ENCODE data around the gene C20orf173. TPM values are rescaled to one million over a fixed set of nuclear protein-coding genes. Genes with fewer than 3 reads are reported as not detected.

The C20orf173 gene
- total RNA-seq, 1 donor from 2014 or later = not detected

DNA sequence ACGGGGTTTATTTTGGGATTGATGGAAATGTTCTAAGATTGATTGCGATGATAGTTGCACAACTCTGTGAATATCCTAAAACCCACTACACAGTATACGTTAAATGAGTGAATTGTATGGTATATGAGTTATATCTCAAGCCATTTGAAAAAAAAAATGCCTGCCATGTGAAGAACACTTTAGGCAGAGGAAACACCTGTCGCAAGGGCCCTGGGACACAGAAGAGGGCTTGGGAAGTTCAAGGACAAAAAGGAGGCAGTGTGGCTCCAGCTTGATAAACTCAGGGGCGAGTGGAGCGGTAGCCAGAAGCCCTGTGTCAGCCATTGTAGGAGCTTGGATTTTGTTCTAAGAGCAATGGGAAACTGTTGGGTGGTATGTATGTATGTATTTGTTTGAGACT is 37.1 kb downstream of the C20orf173 start:
- no peak overlapping the region for H3K27ac Mint-ChIP-seq (ENCODE audit: unreplicated experiment)
- DNase-seq (ENCODE audit: low spot score) = no peak

DNA sequence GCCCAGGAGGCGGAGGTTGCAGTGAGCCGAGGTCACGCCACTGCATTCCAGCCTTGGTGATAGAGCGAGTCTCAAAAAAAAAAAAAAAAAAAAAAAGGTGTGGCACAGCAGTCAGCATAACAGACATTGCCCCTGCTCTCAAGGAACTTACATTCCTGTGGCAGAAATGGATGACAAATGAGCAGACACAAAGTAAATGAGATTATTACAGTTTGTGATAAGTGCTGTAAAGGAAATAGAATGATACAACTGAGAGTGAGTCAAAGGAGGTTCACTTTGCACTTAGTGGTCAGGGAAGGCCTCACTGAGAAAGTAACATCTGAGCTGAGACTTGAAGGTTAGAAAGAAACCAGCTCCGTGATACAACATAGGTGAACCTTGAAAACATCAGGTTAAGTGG is 37.6 kb downstream of the C20orf173 start:
- Mint-ChIP-seq H3K27me3 (ENCODE audit: low read depth) (no peaks in the 10 kb centered on the region), H3K36me3 (ENCODE audit: low read depth) (peaks cover 43% of the 10 kb centered on the region), H3K9me3 (ENCODE audit: low read depth) (no peaks in the 10 kb centered on the region), H3K4me3 (ENCODE audit: unreplicated experiment) (no peak overlapping the region), H3K4me1 (ENCODE audit: low read depth) (no peaks in the 10 kb centered on the region), H3K27ac (ENCODE audit: unreplicated experiment) (no peak overlapping the region)
- TF ChIP-seq, protein P1, sequence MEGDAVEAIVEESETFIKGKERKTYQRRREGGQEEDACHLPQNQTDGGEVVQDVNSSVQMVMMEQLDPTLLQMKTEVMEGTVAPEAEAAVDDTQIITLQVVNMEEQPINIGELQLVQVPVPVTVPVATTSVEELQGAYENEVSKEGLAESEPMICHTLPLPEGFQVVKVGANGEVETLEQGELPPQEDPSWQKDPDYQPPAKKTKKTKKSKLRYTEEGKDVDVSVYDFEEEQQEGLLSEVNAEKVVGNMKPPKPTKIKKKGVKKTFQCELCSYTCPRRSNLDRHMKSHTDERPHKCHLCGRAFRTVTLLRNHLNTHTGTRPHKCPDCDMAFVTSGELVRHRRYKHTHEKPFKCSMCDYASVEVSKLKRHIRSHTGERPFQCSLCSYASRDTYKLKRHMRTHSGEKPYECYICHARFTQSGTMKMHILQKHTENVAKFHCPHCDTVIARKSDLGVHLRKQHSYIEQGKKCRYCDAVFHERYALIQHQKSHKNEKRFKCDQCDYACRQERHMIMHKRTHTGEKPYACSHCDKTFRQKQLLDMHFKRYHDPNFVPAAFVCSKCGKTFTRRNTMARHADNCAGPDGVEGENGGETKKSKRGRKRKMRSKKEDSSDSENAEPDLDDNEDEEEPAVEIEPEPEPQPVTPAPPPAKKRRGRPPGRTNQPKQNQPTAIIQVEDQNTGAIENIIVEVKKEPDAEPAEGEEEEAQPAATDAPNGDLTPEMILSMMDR (IDR thresholded peaks at IDR 0.05) = no peak
- DNase-seq (ENCODE audit: low spot score) = no peak

More for the DNA sequence above, 37.1 kb downstream of the C20orf173 start:
- no peak overlapping the region for H3K4me3 Mint-ChIP-seq (ENCODE audit: unreplicated experiment)
- no peaks in the 10 kb centered on the region for H3K4me1 Mint-ChIP-seq (ENCODE audit: low read depth)
- H3K36me3 Mint-ChIP-seq (ENCODE audit: low read depth) = peaks cover 42% of the 10 kb centered on the region
- H3K9me3 Mint-ChIP-seq (ENCODE audit: low read depth) = no peaks in the 10 kb centered on the region
- H3K27me3 Mint-ChIP-seq (ENCODE audit: low read depth) = no peaks in the 10 kb centered on the region
- TF ChIP-seq, protein P1 (IDR thresholded peaks at IDR 0.05) = no peak

DNA sequence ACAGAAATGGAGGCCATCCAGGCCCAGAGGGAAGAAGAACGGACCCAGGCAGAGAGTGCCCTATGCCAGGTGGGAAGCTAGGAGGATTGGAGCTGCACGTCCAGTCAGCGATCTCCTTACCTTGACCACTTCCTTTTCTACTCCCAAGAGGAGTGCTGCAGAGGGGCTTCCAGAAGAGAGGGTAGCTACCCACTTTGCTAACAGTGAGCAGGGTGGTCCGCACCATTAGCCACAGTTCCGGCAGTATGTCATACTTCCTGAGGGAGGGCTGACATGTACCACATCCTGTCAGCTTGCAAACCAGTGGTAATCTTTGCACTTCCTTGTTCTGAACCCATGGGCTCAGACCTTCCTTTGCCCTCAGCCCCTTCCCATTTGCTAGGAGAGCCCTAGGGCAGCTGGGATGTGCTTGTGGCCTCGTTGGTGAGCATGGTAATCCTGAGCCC is 38.7 kb downstream of the C20orf173 start:
- peaks cover 38% of the 10 kb centered on the region for H3K36me3 Mint-ChIP-seq (ENCODE audit: low read depth)
- no peaks in the 10 kb centered on the region for H3K4me1 Mint-ChIP-seq (ENCODE audit: low read depth)
- no peaks in the 10 kb centered on the region for H3K9me3 Mint-ChIP-seq (ENCODE audit: low read depth)

DNA sequence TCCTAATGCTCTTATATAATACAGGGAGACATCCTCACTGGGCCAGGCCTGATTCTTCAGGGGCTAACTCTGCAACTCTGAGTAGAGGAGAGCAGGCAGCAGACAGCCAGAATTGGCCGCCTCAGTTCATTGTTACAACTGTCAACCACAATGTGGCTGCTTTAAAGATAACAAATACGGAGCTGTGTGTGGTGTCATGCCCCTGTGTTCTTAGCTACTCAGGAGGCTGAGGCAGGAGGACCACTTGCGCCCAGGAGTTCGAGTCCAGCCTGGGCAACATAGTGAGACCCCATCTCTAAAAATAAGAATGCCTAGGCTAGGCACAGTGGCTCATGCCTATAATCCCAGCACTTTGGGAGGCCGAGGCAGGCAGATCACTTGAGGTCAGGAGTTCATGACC is 39.7 kb downstream of the C20orf173 start:
- Mint-ChIP-seq H3K36me3 (ENCODE audit: low read depth) (peaks cover 29% of the 10 kb centered on the region), H3K4me3 (ENCODE audit: unreplicated experiment) (no peak overlapping the region)

More for the DNA sequence above, 38.7 kb downstream of the C20orf173 start:
- Mint-ChIP-seq H3K4me3 (ENCODE audit: unreplicated experiment) (no peak overlapping the region), H3K27ac (ENCODE audit: unreplicated experiment) (no peak overlapping the region), H3K27me3 (ENCODE audit: low read depth) (no peaks in the 10 kb centered on the region)
- DNase-seq (ENCODE audit: low spot score) = no peak
- TF ChIP-seq, protein P1 (IDR thresholded peaks at IDR 0.05) = no peak

DNA sequence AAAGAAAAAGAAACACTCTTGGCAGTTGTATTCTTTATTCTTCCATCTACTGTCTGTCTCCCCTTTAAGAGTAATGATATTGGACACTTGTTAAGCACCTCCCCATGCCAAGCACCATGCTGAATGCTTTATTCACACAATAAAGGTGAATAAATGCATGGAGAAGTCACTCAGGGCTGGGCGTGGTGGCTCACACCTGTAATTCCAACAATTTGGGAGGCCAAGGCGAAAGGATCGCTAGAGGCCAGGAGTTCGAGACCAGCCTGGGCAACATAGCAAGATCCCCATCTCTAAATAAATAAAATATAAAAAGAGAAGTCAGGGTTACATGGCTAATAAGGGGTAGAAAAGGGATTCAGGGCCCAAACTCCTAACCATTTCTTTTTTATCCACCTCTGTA is 42.0 kb downstream of the C20orf173 start:
- no peak for DNase-seq (ENCODE audit: low spot score)
- TF ChIP-seq, protein P1 (IDR thresholded peaks at IDR 0.05) = no peak
- peaks cover 6% of the 10 kb centered on the region for H3K9me3 Mint-ChIP-seq (ENCODE audit: low read depth)
- H3K27me3 Mint-ChIP-seq (ENCODE audit: low read depth) = no peaks in the 10 kb centered on the region
- H3K4me3 Mint-ChIP-seq (ENCODE audit: unreplicated experiment) = no peak overlapping the region
- peaks cover 27% of the 10 kb centered on the region for H3K36me3 Mint-ChIP-seq (ENCODE audit: low read depth)
- no peak overlapping the region for H3K27ac Mint-ChIP-seq (ENCODE audit: unreplicated experiment)
- no peaks in the 10 kb centered on the region for H3K4me1 Mint-ChIP-seq (ENCODE audit: low read depth)

More for the DNA sequence above, 39.7 kb downstream of the C20orf173 start:
- TF ChIP-seq, protein P1 (IDR thresholded peaks at IDR 0.05) = no peak
- H3K27me3 Mint-ChIP-seq (ENCODE audit: low read depth) = no peaks in the 10 kb centered on the region
- no peak overlapping the region for H3K27ac Mint-ChIP-seq (ENCODE audit: unreplicated experiment)
- DNase-seq (ENCODE audit: low spot score) = no peak
- H3K4me1 Mint-ChIP-seq (ENCODE audit: low read depth) = no peaks in the 10 kb centered on the region
- H3K9me3 Mint-ChIP-seq (ENCODE audit: low read depth) = no peaks in the 10 kb centered on the region
